B cell (primary cell): ENCODE measurements around the gene SLC7A6. TPM values are rescaled to one million over a fixed set of nuclear protein-coding genes. Genes with fewer than 3 reads are reported as not detected.

Experiments
- ATAC-seq: fragments of 200-7000 bp; cut with Tn5 transposase; one replicate; pipeline ENCODE4 v1.10.0; 2021; ENCODE audit warnings: low read depth, mild to moderate bottlenecking, moderate number of reproducible peaks, moderate library complexity
- CTCF ChIA-PET: fragments of 350-600 bp; sonication (Branson Sonifier 250); formaldehyde crosslinking; loops from one replicate; lab custom pipeline; 2021; ENCODE audit warnings: antibody characterized with exemption, inconsistent platforms; lab: Charles Lee
- POLR2A ChIA-PET: fragments of 350-600 bp; sonication (Branson Sonifier 250); formaldehyde crosslinking; loops from one replicate; lab custom pipeline; 2021; ENCODE audit warnings: antibody characterized with exemption; lab: Charles Lee
- DNase-seq: peaks from one replicate; pipeline ENCODE4 v3.0.0; 2013
- H2AFZ ChIP-seq: 2 replicates; pipeline ENCODE4 v1.6.1; 2012; ENCODE audit warnings: mild to moderate bottlenecking, low read depth, low read length; ENCODE audit not compliant: insufficient read depth, poor library complexity, severe bottlenecking
- H3K27ac ChIP-seq, 2 donors: 1 replicate in 1 of 2; 2 replicates in 1 of 2; pipeline ENCODE4 v1.5.1; 2012 to 2013; ENCODE audit warnings: low read length in 2 of 2, mild to moderate bottlenecking in 2 of 2, moderate library complexity in 1 of 2
- H3K27me3 ChIP-seq, 4 experiments: fragments of 200-600 bp in 1 of 4; sonication (generic) in 1 of 4; replicated peaks in 1 of 4; 1 replicate in 2 of 4; 2 replicates in 2 of 4; pipeline versions ENCODE4 v1.6.1 to v1.7.0; 2013 to 2016; ENCODE audit warnings: low read length in 3 of 4, mild to moderate bottlenecking in 2 of 4, mixed read lengths in 1 of 4, moderate library complexity in 1 of 4; ENCODE audit not compliant: insufficient read depth in 4 of 4, control insufficient read depth in 3 of 4; ENCODE audit errors: control extremely low read depth in 1 of 4
- H3K36me3 ChIP-seq, 2 experiments: replicated peaks in 1 of 2; 1 replicate in 1 of 2; 2 replicates in 1 of 2; pipeline versions ENCODE4 v1.6.1 to v1.7.1; 2013; ENCODE audit warnings: low read length in 1 of 2; ENCODE audit not compliant: insufficient read depth in 2 of 2, control insufficient read depth in 1 of 2; ENCODE audit errors: control extremely low read depth in 1 of 2, extremely low read depth in 1 of 2
- H3K4me1 ChIP-seq, 2 donors: fragments of 200-600 bp in 1 of 2; sonication (generic) in 1 of 2; 1 replicate in 1 of 2; 2 replicates in 1 of 2; pipeline versions ENCODE4 v1.5.1 to v1.6.1; 2013 to 2017; ENCODE audit warnings: low read length in 2 of 2; ENCODE audit not compliant: control insufficient read depth in 2 of 2, insufficient read depth in 2 of 2
- H3K4me2 ChIP-seq: replicated peaks from 2 replicates; pipeline ENCODE3; 2012; ENCODE audit warnings: mild to moderate bottlenecking, low read depth, low read length; ENCODE audit not compliant: poor library complexity, severe bottlenecking
- H3K4me3 ChIP-seq, 5 experiments: fragments of 200-600 bp in 1 of 5; sonication (generic) in 1 of 5; 1 replicate in 3 of 5; 2 replicates in 2 of 5; pipeline versions ENCODE4 v1.5.1 to v1.7.0; 2011 to 2016; ENCODE audit warnings: low read length in 4 of 5, mild to moderate bottlenecking in 4 of 5, low read depth in 2 of 5, control low read depth in 1 of 5, moderate library complexity in 1 of 5; ENCODE audit not compliant: insufficient read depth in 1 of 5; ENCODE audit errors: control extremely low read depth in 1 of 5, extremely low read depth in 1 of 5
- H3K79me2 ChIP-seq: fragments of 200-600 bp; sonication (generic); one replicate; pipeline ENCODE4 v1.6.0; 2016; ENCODE audit warnings: low read length; ENCODE audit not compliant: control insufficient read depth, insufficient read depth
- H3K9ac ChIP-seq: fragments of 200-600 bp; sonication (generic); 2 replicates; pipeline ENCODE4 v1.6.1; 2017; ENCODE audit warnings: mild to moderate bottlenecking, low read length, moderate library complexity
- H3K9me3 ChIP-seq, 3 donors: one replicate each; pipeline versions ENCODE4 v1.6.1 to v1.7.1; 2013; ENCODE audit warnings: low read length in 2 of 3; ENCODE audit not compliant: control insufficient read depth in 2 of 3, insufficient read depth in 1 of 3; ENCODE audit errors: control extremely low read depth in 1 of 3
- H4K20me1 ChIP-seq: 2 replicates; pipeline ENCODE4 v1.6.0; 2012; ENCODE audit warnings: mild to moderate bottlenecking, low read length; ENCODE audit not compliant: insufficient read depth, control insufficient read depth, poor library complexity, severe bottlenecking
- H3K27ac Mint-ChIP-seq: one replicate; pipeline ENCODE4 v1.8.0; 2021; ENCODE audit warnings: mixed read lengths
- H3K27me3 Mint-ChIP-seq: one replicate; pipeline ENCODE4 v1.8.0; 2021; ENCODE audit warnings: mixed read lengths
- H3K4me1 Mint-ChIP-seq: one replicate; pipeline ENCODE4 v1.8.0; 2021; ENCODE audit warnings: mixed read lengths
- H3K4me3 Mint-ChIP-seq: one replicate; pipeline ENCODE4 v1.8.0; 2021; ENCODE audit warnings: mixed read lengths
- H3K9me3 Mint-ChIP-seq: one replicate; pipeline ENCODE4 v1.8.0; 2022; ENCODE audit warnings: mixed read lengths; ENCODE audit not compliant: insufficient read depth
- CTCF ChIP-seq: fragments of 200-600 bp; IDR thresholded peaks from one replicate; pipeline ENCODE4 v1.8.0; 2022; ENCODE audit warnings: antibody characterized with exemption, mild to moderate bottlenecking
- EZH2 ChIP-seq: IDR thresholded peaks from 2 replicates; pipeline ENCODE4 v1.6.1; 2012; ENCODE audit warnings: borderline replicate concordance, low read depth, mild to moderate bottlenecking, moderate library complexity, low read length; ENCODE audit not compliant: insufficient read depth, poor library complexity, severe bottlenecking
- WGBS: methylation state at CpG from one replicate; pipeline ENCODE4 v1.1.5; 2013; ENCODE audit warnings: missing lambda C conversion rate; ENCODE audit not compliant: insufficient coverage; 5-methylcytosine and 5-hydroxymethylcytosine counted together
- intact Hi-C: fragments of 100-400 bp; cut with micrococcal nuclease; formaldehyde crosslinking; loops from one replicate; pipeline ENCODE4 v1.10.0; 2022
- polyA plus RNA-seq: library from polyadenylated mRNA; depleted of rRNA; stranded (reverse); fragments of >200 nt; gene quantifications from 2 replicates; pipeline ENCODE4 v1.2.3, GENCODE V29; 2012
- total RNA-seq, 2 donors: library from RNA; stranded (reverse); fragments of 120-200 nt in 1 of 2; gene quantifications; 1 replicate in 1 of 2; 2 replicates in 1 of 2; pipeline versions ENCODE4 v1.2.3 to v1.2.4, GENCODE V29; 2013 to 2022

The SLC7A6 gene
- total and polyA plus RNA-seq, 2 donors (not counting 1 experiment from before 2014, with no cell fraction given), result 73.8 to 85.1 TPM

- no CpG with 5 or more reads among the region's 3 CpGs for WGBS
- TF ChIP-seq CTCF (no peak), EZH2 (no peak)
- Histone ChIP-seq H3K27me3 (no peaks in the 10 kb centered on the region), H4K20me1 (peaks cover 36% of the 10 kb centered on the region), H3K4me3 (no peak overlapping the region), H3K36me3 (peaks cover 0 to 34% of the 10 kb centered on the region in 2 experiments), H3K79me2 (peaks cover 51% of the 10 kb centered on the region), H3K4me1 (no peaks in the 10 kb centered on the region), H2AFZ (no peak overlapping the region), H3K9ac (no peak overlapping the region), H3K9me3 (no peaks in the 10 kb centered on the region), H3K27ac (no peak overlapping the region), H3K4me2 (no peak overlapping the region)
- Mint-ChIP-seq H3K4me1 (peaks cover 12% of the 10 kb centered on the region), H3K27ac (no peak overlapping the region), H3K27me3 (no peaks in the 10 kb centered on the region), H3K9me3 (no peaks in the 10 kb centered on the region), H3K4me3 (no peak overlapping the region)
- ATAC-seq (no peak), DNase-seq (no peak)
- POLR2A ChIA-PET, result interaction anchor here (0.6 kb wide), 1 partner anchor 129 kb away, joined by 3 read pairs; no protein-coding TSS in a partner anchor
- intact Hi-C loops, result no loop called here
- CTCF ChIA-PET, result no interaction called here
Measured at GRCh38 chr16:68216240-68216639, 48.1 kb upstream of the SLC7A6 start.

- ATAC-seq (no peak), DNase-seq (no peak)
- no peaks in the 10 kb centered on the region for H3K4me1 ChIP-seq
- H4K20me1 ChIP-seq, result peaks cover 24% of the 10 kb centered on the region
- intact Hi-C loops, result no loop called here
- H3K27ac Mint-ChIP-seq, result no peak overlapping the region
- no peaks in the 10 kb centered on the region for H3K9me3 Mint-ChIP-seq
- ChIA-PET CTCF (interaction anchor here (0.7 to 1.4 kb wide), 4 partner anchors 11 to 872 kb away, joined by 3 to 5 read pairs (median 4); no protein-coding TSS in a partner anchor), POLR2A (interaction anchor here (0.9 kb wide), 1 partner anchor 11 kb away, joined by 4 read pairs; no protein-coding TSS in a partner anchor)
- H3K4me3 ChIP-seq, result no peak overlapping the region
- no peaks in the 10 kb centered on the region for H3K27me3 ChIP-seq
- 79% methylated on average over 4 of the region's 4 CpGs for WGBS
- H2AFZ ChIP-seq, result no peak overlapping the region
- H3K36me3 ChIP-seq, result peaks cover 1 to 40% of the 10 kb centered on the region in 2 experiments
- no peak overlapping the region for H3K9ac ChIP-seq
- H3K27me3 Mint-ChIP-seq, result no peaks in the 10 kb centered on the region
- H3K4me2 ChIP-seq, result no peak overlapping the region
- TF ChIP-seq EZH2 (no peak), CTCF (no peak)
- peaks cover 12% of the 10 kb centered on the region for H3K4me1 Mint-ChIP-seq
- H3K79me2 ChIP-seq, result peaks cover 45% of the 10 kb centered on the region
- H3K27ac ChIP-seq, result no peak overlapping the region
- H3K9me3 ChIP-seq, result no peaks in the 10 kb centered on the region
- H3K4me3 Mint-ChIP-seq, result no peak overlapping the region
Measured at GRCh38 chr16:68217506-68217905, 46.8 kb upstream of the SLC7A6 start.
